HG03571 (cell line): ENCODE results near the gene XPR1.

Experiments used
- ATAC-seq: cut with Tn5 transposase; IDR thresholded peaks from one replicate; pipeline ENCODE4 v1.9.1; 2021; ENCODE audit not compliant: unreplicated experiment

Gene XPR1

GRCh38 chr1:180615493-180616290 lies 16.1 kb upstream of the XPR1 start:
- ATAC-seq, result no peak

GRCh38 chr1:180616439-180616838 lies 15.4 kb upstream of the XPR1 start:
- no peak for ATAC-seq

DNA sequence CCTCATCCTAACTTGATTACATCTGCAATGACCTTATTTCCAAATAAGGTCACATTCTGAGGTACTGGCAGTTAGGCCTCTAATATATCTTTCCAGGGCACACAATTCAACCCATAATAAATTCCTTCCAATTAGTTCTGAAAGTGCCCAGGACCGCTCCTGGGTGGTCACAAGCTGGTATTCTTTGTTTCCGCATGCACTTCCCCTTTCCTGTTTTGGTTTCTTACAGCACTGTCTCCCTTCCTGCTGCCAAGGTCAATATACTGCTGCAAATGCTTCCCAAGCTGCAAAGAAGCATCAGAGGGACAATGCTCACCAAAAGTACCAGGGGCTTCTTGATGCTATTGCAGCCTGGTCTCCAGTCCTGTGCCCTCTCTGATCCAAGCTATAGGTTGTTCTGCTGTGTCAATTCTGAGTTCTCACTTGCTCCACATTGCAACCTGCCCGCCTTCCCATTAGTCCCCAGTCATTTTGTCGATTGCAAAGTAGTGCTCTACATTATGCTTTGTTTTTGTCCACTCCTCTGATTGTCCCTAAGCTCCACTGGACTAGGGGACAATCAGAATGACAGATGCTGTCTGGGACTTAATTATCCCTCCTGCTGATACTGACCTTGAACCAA lies 13.9 kb upstream of the XPR1 start:
- no peak for ATAC-seq

- no peak for ATAC-seq
These were observed 11.2 kb upstream of the XPR1 start for GRCh38 chr1:180620581-180620980.

GRCh38 chr1:180622658-180623508 lies 8.9 kb upstream of the XPR1 start:
- ATAC-seq, result no peak

- ATAC-seq, result no peak
These were observed 8.1 kb upstream of the XPR1 start for GRCh38 chr1:180623579-180624347.

GRCh38 chr1:180626711-180627110 lies 5.1 kb upstream of the XPR1 start:
- ATAC-seq, result no peak

DNA sequence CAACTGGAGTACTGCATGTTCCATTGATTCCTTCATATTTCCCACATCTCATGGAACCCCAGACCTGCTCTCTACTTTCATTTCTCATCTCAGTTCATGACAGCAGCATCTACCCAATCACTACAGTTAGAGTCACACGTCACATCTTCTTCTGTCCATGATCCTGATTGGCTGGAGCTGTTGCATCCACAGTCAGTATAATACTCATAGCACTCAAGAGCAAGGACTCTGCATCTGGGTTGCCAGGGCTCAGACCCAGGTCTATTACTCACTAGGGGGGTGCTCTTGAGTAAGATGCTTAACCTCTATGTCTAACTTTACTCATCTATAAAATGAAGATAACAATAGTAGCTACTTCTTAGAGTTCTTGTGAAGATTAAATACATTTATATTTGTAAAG lies 4.4 kb upstream of the XPR1 start:
- no peak for ATAC-seq

DNA sequence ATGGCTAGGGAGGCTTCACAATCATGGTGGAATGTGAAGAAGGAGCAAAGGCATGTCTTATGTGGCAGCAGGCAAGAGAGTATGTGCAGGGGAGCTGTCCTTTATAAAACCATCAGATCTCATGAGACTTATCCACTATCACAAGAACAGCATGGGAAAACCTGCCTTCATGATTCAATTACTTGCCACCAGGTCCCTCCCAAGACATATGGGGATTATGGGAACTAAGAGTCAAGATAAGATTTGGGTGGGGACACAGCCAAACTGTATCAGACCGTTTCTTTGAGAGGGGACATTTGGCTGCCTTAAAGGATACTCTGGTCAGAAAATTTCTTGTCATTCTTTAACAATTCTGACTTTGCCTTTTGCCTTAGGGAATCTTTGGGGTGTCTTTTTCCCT lies 3.2 kb upstream of the XPR1 start:
- no peak for ATAC-seq

DNA sequence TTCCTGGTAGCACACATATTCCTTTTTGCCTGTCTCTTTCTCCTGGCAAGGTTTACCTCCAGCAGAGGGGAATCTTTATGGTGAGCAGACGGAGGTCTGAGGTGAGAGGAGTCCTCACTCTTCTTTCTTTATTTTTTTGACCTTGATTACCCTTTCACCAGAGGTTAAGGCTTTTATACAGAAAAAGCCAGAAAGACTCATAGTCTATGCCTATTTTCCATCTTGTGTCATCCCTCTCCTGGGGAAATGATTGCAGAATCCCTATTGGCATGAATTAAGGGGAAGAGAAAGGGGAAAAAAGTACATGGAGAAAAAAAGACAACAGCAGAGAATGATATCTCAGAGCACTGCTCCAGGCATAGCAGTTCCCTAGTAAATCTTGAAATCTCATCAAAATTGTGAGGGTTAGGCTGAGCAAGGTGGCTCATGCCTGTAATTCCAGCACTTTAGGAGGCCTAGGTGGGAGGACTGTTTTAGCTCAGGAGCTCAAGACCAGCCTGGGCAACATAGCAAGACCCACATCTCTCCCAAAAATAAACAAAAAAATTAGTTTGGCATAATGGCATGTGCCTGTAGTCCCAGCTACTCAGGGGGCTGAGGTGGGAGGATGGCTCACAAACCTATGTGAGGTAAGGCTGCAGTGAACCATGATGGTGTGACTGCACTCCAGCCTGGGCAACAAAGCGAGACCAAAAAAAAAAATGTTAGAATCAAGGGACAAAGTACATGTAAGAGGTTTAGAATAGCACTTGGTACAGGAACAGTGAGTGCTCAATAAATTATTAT lies 1.2 kb upstream of the XPR1 start:
- no peak for ATAC-seq

- no peak for ATAC-seq
These were observed 542 bp upstream of the XPR1 start for GRCh38 chr1:180631194-180631765.

GRCh38 chr1:180632326-180633056 lies 669 bp downstream of the XPR1 start:
- ATAC-seq, result peak; percentile 35

GRCh38 chr1:180633057-180634056 lies 1.5 kb downstream of the XPR1 start:
- no peak for ATAC-seq

DNA sequence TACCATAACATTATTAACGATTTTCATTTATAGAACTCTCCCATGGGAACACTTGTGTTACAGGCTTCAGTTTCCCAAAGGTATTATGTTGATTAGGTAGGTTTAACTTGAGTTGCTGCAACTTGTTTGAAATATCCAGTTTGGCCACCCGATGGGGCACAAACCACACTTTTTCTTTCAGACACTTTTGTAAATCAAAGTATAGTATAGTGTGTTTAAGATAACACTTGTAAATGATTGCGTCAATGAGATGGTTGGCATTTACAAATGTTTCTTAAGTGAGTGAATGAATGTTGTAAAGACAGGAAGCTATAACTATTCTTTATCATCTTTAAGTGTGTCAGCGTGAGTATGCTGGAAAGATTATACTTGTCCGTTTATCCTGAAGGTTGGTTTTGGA lies 4.3 kb downstream of the XPR1 start:
- no peak for ATAC-seq

DNA sequence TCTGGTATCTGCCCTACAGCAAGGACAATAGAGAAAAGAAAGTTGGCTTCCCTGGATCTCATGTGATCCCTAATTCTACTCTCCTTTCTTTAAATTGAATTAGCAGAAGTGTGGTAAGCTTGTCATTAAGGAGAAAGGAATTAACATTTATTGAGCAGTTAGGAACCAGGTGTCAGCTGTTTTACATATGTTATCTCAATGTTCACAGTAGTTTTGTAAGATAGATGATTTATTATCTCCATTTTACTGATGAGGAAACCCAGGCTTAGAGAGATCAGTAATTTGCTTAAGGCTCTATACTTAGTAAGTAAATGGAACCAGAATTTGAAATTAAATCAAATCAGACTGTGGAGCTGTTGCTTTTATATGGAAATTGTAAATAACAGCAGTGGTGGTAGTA lies 8.0 kb downstream of the XPR1 start:
- no peak for ATAC-seq

DNA sequence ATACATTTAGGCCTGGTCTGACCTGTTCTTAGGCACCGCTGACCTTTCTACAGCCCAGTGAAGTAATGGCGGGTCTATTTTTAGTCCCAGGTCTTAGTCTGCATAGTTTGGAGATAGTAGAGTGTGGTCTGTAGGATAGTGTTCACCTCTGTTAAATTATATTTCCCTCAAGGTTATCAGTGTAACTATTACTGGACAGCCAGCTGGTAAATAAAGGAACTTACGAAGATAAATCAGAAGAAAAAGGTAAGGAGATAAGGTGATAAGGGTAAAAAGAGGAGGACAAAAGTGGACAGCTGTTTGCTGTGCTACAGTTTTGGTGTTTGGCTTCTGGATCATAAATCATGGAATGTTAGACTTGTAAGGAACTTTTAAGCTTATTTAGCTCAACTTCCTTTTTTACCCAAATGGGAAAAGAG lies 8.7 kb downstream of the XPR1 start:
- no peak for ATAC-seq

- no peak for ATAC-seq
These were observed 9.8 kb downstream of the XPR1 start for GRCh38 chr1:180641662-180642061.

- no peak for ATAC-seq
These were observed 11.0 kb downstream of the XPR1 start for GRCh38 chr1:180642781-180643180.
